ENCODE results near the gene SMURF1.
A peak's percentile ranks its signal among the peaks of the same experiment; 100 is the strongest.

Gene SMURF1

DNA sequence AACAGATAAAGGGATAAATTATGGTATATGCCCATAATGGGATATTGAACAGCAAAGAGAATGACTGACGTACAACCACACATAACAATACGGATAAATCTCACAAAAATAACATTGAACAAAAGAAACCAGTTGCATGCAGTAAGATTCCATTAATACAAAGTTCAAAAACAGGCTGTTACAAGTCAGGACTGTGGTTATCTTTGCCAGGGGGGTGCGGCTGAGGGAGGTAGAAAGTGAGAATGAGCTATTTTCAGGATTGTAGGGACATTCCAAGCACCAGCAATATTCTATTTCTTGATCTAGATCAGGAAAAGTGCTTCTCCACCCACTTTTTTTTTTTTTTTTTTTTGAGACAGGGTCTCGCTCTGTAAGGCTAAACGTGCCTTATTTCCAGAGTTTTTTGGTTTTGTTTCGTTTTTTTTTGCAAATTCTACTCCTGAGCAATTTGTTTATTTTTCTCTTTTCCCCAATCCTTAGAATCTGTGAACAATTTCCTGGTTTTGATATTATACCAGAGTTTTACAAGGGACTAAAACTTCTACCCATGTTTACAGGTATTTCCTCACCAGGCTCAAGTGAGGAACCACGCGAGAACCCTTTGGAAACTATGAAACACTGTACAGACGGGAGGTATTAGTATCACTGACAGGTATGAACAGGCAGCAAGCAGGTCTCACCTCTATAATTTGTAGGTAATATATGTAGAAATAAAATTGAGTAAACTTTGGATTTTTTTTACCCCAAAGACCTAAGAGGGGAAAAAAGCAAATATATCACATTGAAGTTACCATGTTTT is 9.9 kb downstream of the SMURF1 start:
- Mint-ChIP-seq H3K36me3 (peaks cover 0 to 3% of the 10 kb centered on the region in 2 donors), H3K4me1 (peaks cover 32 to 60% of the 10 kb centered on the region in 2 donors), H3K9me3 (no peaks in the 10 kb centered on the region), H3K27ac (peak overlapping the region; percentile 65), H3K27me3 (no peaks in the 10 kb centered on the region), H3K4me3 (no peak overlapping the region)
- no peak for ATAC-seq (replicated peaks)
- DNase-seq = no peak

DNA sequence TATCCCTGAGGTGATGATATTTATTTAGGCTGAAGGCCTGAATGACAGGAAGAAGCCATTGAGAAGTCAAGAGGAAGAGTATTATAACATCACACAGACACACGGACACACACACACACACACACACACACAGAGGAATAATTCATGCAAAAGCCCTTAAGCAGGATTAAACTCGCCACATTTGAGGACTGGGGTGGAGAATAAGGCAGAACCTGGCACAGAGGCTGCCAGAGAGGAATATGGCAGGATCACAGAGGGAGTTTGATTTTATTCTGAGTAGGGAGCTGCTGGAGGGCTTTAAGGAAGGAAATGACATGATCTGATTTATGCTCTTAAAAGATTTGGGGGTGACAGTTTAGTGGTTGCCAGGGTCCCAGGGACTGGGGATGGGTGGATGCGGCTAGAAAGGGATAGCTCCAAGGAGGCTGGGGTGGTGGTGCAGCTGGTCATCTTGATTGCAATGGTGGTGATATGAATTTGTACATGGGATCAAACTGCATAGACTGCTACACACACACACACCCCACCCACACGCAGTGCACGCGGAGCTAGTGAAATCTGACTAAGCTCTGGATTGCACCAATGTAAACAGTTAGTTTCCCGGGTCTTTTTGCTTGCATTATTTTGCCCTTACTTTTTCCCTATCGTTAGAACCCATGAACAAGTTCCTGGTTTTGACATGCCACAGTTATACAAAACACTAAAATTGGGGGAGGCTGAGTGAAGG is 11.2 kb downstream of the SMURF1 start:
- peaks cover 0 to 3% of the 10 kb centered on the region in 2 donors for H3K36me3 Mint-ChIP-seq
- H3K27me3 Mint-ChIP-seq = no peaks in the 10 kb centered on the region
- ATAC-seq (replicated peaks) (no peak), DNase-seq (no peak)
- H3K4me1 Mint-ChIP-seq = peaks cover 29 to 57% of the 10 kb centered on the region in 2 donors
- H3K27ac Mint-ChIP-seq = no peak overlapping the region
- H3K9me3 Mint-ChIP-seq = no peaks in the 10 kb centered on the region
- H3K4me3 Mint-ChIP-seq = no peak overlapping the region

DNA sequence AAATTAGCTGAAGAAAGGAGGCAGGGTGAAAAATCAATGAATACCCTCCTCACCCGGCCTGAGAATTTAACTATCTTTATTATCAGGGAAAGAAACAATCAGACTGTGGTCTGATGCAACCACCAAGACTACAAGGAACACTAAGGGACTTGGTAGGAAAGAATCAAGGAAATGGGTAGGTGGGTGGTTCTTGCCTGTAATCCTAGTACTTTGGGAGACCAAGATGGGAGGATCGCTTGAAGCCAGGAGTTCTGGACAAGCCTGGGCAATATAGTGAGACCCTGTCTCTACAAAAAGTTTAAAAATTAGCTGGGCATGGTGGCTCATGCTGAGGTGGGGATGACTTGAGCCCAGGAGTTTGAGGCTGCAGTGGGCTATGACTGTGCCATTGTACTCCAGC is 12.6 kb downstream of the SMURF1 start:
- ATAC-seq (replicated peaks) (no peak), DNase-seq (no peak)
- Mint-ChIP-seq H3K9me3 (no peaks in the 10 kb centered on the region), H3K27ac (no peak overlapping the region), H3K4me1 (peaks cover 24 to 54% of the 10 kb centered on the region in 2 donors), H3K36me3 (peaks cover 0 to 3% of the 10 kb centered on the region in 2 donors), H3K27me3 (no peaks in the 10 kb centered on the region), H3K4me3 (no peak overlapping the region)

DNA sequence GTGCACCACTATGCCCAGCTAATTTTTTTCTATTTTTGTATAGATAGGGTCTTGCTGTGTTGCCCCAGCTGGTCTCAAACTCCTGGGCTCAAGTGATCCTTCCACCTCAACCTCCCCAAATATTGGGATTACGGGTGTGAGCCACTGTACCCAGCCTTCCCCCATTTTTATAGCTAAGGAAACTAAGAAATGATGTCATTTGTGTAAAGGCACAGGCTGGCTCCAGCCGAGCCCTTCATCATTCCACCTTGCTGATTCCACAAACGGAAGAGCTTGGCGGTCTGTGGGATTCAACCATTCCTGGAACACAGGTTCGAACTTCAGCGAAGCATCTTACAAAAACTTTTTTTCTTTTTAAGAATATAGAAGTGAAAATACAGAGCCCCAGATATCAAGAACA is 14.4 kb downstream of the SMURF1 start:
- ATAC-seq (replicated peaks) = no peak
- Mint-ChIP-seq H3K27ac (no peak overlapping the region), H3K4me1 (peaks cover 28 to 57% of the 10 kb centered on the region in 2 donors), H3K9me3 (no peaks in the 10 kb centered on the region), H3K36me3 (peaks cover 0 to 3% of the 10 kb centered on the region in 2 donors), H3K27me3 (no peaks in the 10 kb centered on the region), H3K4me3 (no peak overlapping the region)
- DNase-seq = no peak

DNA sequence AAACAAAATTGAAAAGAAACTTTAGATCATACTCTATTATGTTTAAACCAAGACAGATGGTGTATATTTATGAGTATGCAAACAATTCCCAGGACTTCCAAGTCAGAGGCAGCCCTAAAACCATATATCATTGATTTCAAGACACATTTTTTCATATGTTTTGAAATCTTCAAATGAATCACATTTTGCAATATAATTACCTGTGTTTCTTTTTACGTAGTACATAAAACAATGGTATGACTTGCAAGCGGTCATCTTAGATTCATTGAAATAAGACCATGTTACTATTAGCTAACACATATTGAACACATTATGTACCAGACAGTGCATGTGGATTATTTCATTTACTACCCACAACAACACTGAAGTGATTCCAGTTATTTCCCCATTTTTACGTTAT is 14.9 kb downstream of the SMURF1 start:
- no peak for ATAC-seq (replicated peaks)
- no peak for DNase-seq
- no peaks in the 10 kb centered on the region for H3K27me3 Mint-ChIP-seq
- no peak overlapping the region for H3K4me3 Mint-ChIP-seq
- H3K4me1 Mint-ChIP-seq = peaks cover 29 to 59% of the 10 kb centered on the region in 2 donors
- peaks cover 0 to 3% of the 10 kb centered on the region in 2 donors for H3K36me3 Mint-ChIP-seq
- no peaks in the 10 kb centered on the region for H3K9me3 Mint-ChIP-seq
- H3K27ac Mint-ChIP-seq = no peak overlapping the region

DNA sequence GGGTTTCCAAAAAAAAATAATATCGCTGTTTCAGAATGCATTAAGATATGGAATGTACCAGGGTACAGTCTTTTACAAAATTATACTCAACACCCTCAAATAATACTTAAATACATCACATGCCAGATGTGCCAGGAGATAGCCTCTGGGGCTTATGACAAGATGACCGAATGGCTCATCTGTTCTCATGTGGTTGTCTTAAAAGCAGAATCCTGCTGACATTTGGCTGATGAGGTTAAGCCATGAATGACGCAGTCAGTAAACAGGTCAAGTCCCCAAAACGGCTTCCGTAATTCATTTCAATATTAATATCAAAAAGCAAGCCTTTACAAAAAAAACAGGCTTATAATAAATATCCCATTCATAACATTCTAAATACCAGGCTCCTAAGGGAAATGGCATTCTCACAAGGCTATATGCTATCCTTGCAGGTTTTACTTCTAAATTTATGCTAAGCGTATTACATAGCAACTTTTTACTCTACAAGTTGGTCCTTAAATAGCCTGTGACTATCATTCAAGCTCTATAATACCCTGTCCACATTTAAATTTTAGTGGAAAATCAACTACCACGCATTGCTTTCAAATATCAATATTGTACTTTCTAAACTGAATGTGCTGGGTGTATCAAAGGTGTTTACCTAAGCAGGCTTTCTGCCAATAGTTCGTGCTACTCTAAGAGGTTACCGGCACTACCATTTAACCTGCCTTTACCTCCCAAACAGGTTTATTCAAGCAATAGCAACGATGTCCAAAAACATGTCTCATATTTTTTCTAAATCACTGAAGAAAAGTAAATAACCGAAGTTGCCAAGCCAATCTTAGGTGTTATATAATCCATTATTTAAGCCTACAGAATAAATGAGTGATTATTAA is 15.6 kb downstream of the SMURF1 start:
- no peak overlapping the region for H3K27ac Mint-ChIP-seq
- no peak for ATAC-seq (replicated peaks)

DNA sequence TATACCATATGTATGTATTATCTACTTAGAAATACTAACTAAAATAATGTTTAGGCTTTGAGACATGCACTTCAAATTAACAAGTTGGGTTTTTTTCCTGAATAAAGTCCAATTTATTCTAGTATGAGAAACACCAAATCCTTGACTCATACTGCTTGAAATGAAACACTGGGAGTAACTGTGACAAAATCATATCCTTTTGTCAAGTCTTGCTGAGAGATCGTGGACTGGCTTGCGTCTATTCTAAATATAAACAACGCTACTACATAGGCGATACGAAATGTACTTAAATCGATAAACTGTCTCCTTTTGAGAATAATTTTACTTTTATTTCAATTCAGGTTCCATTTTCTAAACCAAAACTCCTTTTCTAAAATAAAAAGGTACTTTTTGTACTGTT is 16.3 kb downstream of the SMURF1 start:
- Mint-ChIP-seq H3K36me3 (no peaks in the 10 kb centered on the region), H3K4me3 (no peak overlapping the region), H3K9me3 (no peaks in the 10 kb centered on the region), H3K27ac (no peak overlapping the region), H3K27me3 (no peaks in the 10 kb centered on the region), H3K4me1 (peaks cover 28 to 55% of the 10 kb centered on the region in 2 donors)
- ATAC-seq (replicated peaks) (no peak), DNase-seq (no peak)

More for the DNA sequence above, 15.6 kb downstream of the SMURF1 start:
- Mint-ChIP-seq H3K4me3 (no peak overlapping the region), H3K4me1 (peaks cover 30 to 59% of the 10 kb centered on the region in 2 donors), H3K27me3 (no peaks in the 10 kb centered on the region), H3K9me3 (no peaks in the 10 kb centered on the region), H3K36me3 (no peaks in the 10 kb centered on the region)
- no peak for DNase-seq

DNA sequence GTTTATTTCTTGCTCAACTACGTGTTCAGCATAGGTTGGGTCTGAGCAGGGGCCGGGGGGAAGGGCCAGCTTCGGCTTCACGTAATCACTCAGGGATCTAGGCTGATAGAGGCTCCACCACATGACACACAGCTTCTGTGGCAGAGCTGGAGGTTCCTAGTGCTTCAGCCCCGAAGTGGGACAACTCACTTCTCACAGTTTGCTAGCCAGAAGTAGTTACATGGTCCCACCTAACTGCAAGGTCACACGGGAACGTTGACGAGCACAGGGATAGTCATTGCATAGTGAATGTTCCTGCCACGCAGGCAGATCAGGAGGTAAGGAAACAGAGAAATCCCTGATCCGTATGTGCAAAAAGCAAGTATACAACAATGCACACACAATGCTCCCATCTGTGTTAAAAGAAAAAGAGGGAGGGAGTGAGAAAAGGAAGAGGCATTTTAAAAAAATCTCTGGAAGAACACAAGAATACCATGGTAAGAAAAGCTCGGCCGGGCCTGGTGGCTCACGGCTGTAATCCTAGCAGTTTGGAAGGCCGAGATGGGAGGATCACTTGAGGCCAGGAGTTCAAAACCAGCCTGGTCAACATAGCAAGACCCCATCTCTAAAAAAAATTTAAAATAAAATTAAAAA is 16.9 kb downstream of the SMURF1 start:
- Mint-ChIP-seq H3K27me3 (no peaks in the 10 kb centered on the region), H3K4me3 (no peak overlapping the region), H3K4me1 (peaks cover 22 to 49% of the 10 kb centered on the region in 2 donors), H3K27ac (no peak overlapping the region), H3K9me3 (no peaks in the 10 kb centered on the region), H3K36me3 (no peaks in the 10 kb centered on the region)
- ATAC-seq (replicated peaks) = no peak
- DNase-seq = no peak

DNA sequence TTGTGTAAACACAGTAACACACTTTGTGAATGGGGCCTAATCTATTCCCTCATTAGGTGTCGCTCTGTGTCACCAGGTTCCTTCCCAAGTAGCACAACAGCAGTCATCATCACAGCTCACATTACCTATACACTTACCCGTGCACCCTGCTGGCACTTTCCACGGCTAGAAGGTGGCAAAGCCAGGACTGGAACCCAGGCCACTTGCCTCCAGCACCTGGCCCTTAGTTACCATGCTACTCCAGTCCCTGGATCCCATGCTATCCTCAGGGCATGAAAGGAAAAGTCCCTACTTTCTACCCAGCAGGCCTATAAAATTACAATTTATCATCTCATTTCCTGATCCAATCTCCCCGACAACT is 18.4 kb downstream of the SMURF1 start:
- H3K4me3 Mint-ChIP-seq = no peak overlapping the region
- ATAC-seq (replicated peaks) (no peak), DNase-seq (no peak)
- peaks cover 2 to 6% of the 10 kb centered on the region in 2 donors for H3K36me3 Mint-ChIP-seq
- no peaks in the 10 kb centered on the region for H3K9me3 Mint-ChIP-seq
- H3K27me3 Mint-ChIP-seq = no peaks in the 10 kb centered on the region
- H3K4me1 Mint-ChIP-seq = peaks cover 23 to 48% of the 10 kb centered on the region in 2 donors
- no peak overlapping the region for H3K27ac Mint-ChIP-seq

DNA sequence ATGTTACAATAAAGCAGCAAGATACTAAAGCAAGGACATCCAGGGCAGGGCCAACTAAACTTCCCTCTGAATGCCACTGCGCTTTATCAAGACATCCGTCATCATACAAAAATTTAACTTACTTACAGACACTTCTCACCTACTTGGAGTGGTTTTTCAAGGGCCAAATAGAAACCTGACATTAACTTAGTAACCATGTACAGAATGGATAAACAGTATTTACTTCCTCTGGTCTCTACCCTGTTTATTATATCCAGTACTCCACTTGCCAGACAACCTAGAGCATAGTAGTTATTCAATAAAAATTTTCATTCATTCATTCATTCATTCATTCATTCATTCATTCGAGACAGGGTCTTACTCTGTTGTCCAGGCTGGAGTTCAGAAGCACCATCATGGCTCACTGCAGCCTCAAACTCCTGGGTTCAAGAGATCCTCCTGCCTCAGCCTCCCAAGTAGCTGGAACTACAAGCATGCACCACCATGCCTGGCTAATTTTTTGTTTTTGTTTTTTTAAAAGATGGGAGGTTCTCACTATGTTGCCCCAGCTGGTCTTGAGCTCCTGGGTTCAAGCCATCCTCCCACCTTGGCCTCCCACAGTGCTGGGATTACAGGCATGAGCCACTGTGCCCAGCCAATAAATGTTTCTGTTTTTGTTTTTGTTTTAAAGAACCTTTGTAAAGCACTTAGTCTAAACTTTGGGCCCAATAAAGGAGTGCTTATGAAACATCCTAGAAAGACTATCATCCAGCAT is 19.0 kb downstream of the SMURF1 start:
- Mint-ChIP-seq H3K36me3 (peaks cover 7 to 12% of the 10 kb centered on the region in 2 donors), H3K9me3 (peaks cover 4 to 5% of the 10 kb centered on the region in 2 donors), H3K27ac (no peak overlapping the region), H3K27me3 (no peaks in the 10 kb centered on the region), H3K4me3 (no peak overlapping the region), H3K4me1 (peaks cover 28 to 53% of the 10 kb centered on the region in 2 donors)
- ATAC-seq (replicated peaks) (no peak), DNase-seq (no peak)

DNA sequence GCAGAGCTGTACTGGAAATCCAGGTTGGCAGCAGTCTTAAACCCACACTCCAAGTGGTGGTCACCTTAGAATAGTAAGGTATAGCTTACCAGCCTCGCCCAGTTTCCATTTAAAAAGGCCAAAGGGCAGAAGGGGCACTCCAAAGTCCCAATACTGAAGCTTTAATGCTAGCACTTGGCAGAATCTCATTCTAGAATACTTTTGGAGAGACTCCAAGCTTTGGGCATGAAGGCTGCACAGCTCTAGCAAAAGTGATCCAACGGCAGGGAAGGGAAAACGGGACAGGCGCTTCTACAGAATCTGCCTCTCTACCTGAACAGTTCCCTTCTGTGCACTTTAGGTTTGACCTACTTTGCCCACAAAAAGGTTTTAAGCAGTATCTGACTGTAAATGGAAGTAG is 19.7 kb downstream of the SMURF1 start:
- Mint-ChIP-seq H3K27me3 (no peaks in the 10 kb centered on the region), H3K4me3 (no peak overlapping the region), H3K4me1 (peaks cover 30 to 60% of the 10 kb centered on the region in 2 donors), H3K27ac (no peak overlapping the region), H3K9me3 (peaks cover 7% of the 10 kb centered on the region in 2 donors), H3K36me3 (peaks cover 10 to 15% of the 10 kb centered on the region in 2 donors)
- ATAC-seq (replicated peaks) (no peak), DNase-seq (no peak)

DNA sequence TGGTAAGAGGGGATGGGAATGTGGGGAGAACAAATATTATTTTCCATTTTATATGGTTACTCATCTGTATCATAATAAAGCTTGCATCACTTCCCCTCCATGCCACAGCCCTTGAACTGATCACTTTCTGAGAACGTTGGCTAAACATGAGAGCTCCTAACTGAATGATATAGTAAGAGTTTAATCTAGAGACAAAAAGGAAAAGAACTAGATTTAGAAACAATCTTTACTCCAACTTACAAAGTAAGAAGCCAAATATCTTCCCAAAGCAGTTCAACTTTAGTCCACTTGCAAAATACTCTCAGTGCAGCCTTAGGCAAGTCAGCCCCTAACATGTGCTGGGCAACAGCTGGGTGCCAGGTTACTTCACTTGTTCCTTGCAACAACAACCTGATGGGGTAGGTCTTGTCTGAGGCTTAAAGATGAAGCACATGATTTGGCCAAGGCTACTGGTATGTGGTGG is 20.3 kb downstream of the SMURF1 start:
- no peak for DNase-seq
- Mint-ChIP-seq H3K27ac (no peak overlapping the region), H3K4me1 (peaks cover 32 to 66% of the 10 kb centered on the region in 2 donors), H3K9me3 (peaks cover 7% of the 10 kb centered on the region in 2 donors), H3K36me3 (peaks cover 10 to 15% of the 10 kb centered on the region in 2 donors), H3K4me3 (no peak overlapping the region), H3K27me3 (no peaks in the 10 kb centered on the region)
- no peak for ATAC-seq (replicated peaks)

DNA sequence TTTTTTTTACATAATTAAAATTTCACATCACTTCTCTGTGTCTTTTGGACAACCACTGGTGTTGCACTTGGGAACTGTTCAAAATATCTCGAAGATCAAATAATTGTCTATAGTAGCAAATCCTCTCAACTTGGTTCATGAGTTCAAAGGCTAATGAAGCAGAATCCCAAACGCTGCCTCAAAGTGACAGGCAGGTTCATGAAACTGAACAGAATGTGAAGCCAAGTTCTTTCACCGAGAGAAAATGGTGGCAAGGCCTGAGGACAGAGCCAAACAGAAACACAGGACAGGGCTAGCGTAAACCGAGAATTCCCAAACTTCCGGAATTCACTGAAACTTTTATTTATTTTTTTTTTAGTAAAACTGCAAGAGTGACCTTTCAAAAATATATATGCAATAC is 21.1 kb downstream of the SMURF1 start:
- Mint-ChIP-seq H3K4me1 (peaks cover 39 to 75% of the 10 kb centered on the region in 2 donors), H3K9me3 (peaks cover 7% of the 10 kb centered on the region in 2 donors), H3K27ac (no peak overlapping the region), H3K36me3 (peaks cover 10 to 22% of the 10 kb centered on the region in 2 donors), H3K27me3 (no peaks in the 10 kb centered on the region), H3K4me3 (no peak overlapping the region)
- DNase-seq = no peak
- no peak for ATAC-seq (replicated peaks)

Measured in stimulated activated naive B cell treated with anti-CD40 and anti-IgM and Interleukin-4, amounts not matched to agents 10 μg/mL and 1 μg/mL and 100 μg/mL, for 72 hours (primary cell).